Chondrocyte (in vitro differentiated cells): Measurements from ENCODE around the gene KCNQ1. TPM values are rescaled to one million over a fixed set of nuclear protein-coding genes. Genes with fewer than 3 reads are reported as not detected.

Source experiments
- DNase-seq: peaks from one replicate; pipeline ENCODE4 v3.0.0; 2021; ENCODE audit warnings: mixed read lengths, low spot score
- H3K27ac Mint-ChIP-seq: one replicate; pipeline ENCODE4 v1.8.0; 2021; ENCODE audit warnings: mild to moderate bottlenecking, moderate library complexity, mixed read lengths; ENCODE audit not compliant: unreplicated experiment
- H3K27me3 Mint-ChIP-seq: 2 replicates; pipeline ENCODE4 v1.8.0; 2021; ENCODE audit warnings: low read depth, mixed read lengths
- H3K36me3 Mint-ChIP-seq: 2 replicates; pipeline ENCODE4 v1.8.0; 2021; ENCODE audit warnings: low read depth, mixed read lengths
- H3K4me1 Mint-ChIP-seq: 2 replicates; pipeline ENCODE4 v1.8.0; 2021; ENCODE audit warnings: low read depth, mild to moderate bottlenecking, mixed read lengths
- H3K4me3 Mint-ChIP-seq: one replicate; pipeline ENCODE4 v1.8.0; 2021; ENCODE audit warnings: mild to moderate bottlenecking, moderate library complexity, mixed read lengths; ENCODE audit not compliant: unreplicated experiment
- H3K9me3 Mint-ChIP-seq: 2 replicates; pipeline ENCODE4 v1.8.0; 2021; ENCODE audit warnings: low read depth, mixed read lengths
- CTCF ChIP-seq: fragments of 200-600 bp; sonication (generic); IDR thresholded peaks from 2 replicates; pipeline ENCODE4 v1.5.0; 2021; ENCODE audit warnings: antibody characterized with exemption, mild to moderate bottlenecking, moderate library complexity
- total RNA-seq: library from RNA; stranded (reverse); gene quantifications from 3 replicates; pipeline ENCODE4 v1.2.1, GENCODE V29; 2021

KCNQ1 gene
- total RNA-seq, 1 donor from 2014 or later = not detected

- DNase-seq = peak; percentile 46
- Mint-ChIP-seq H3K4me3 (no peak overlapping the region), H3K27ac (no peak overlapping the region), H3K9me3 (peaks cover 2% of the 10 kb centered on the region), H3K27me3 (peaks cover 39% of the 10 kb centered on the region), H3K36me3 (no peaks in the 10 kb centered on the region), H3K4me1 (no peaks in the 10 kb centered on the region)
- no peak for TF ChIP-seq CTCF
Observed at GRCh38 chr11:2467695-2468055, 22.9 kb downstream of the KCNQ1 start.

GRCh38 chr11:2468363-2469235, 23.8 kb downstream of the KCNQ1 start:
- TF ChIP-seq CTCF = no peak
- Mint-ChIP-seq H3K27me3 (peaks cover 39% of the 10 kb centered on the region), H3K9me3 (peaks cover 2% of the 10 kb centered on the region), H3K4me1 (no peaks in the 10 kb centered on the region), H3K36me3 (no peaks in the 10 kb centered on the region), H3K27ac (no peak overlapping the region), H3K4me3 (no peak overlapping the region)
- peak; percentile 51 for DNase-seq

GRCh38 chr11:2470495-2470894, 25.7 kb downstream of the KCNQ1 start:
- no peak overlapping the region for H3K4me3 Mint-ChIP-seq
- TF ChIP-seq CTCF = no peak
- H3K4me1 Mint-ChIP-seq = no peaks in the 10 kb centered on the region
- no peak overlapping the region for H3K27ac Mint-ChIP-seq
- H3K9me3 Mint-ChIP-seq = peaks cover 2% of the 10 kb centered on the region
- no peaks in the 10 kb centered on the region for H3K36me3 Mint-ChIP-seq
- no peak for DNase-seq
- H3K27me3 Mint-ChIP-seq = peaks cover 48% of the 10 kb centered on the region

- no peak for DNase-seq
- TF ChIP-seq CTCF = no peak
- Mint-ChIP-seq H3K36me3 (no peaks in the 10 kb centered on the region), H3K9me3 (peaks cover 2% of the 10 kb centered on the region), H3K27me3 (peaks cover 51% of the 10 kb centered on the region), H3K4me3 (no peak overlapping the region), H3K27ac (no peak overlapping the region), H3K4me1 (no peaks in the 10 kb centered on the region)
Observed at GRCh38 chr11:2471048-2471803, 26.4 kb downstream of the KCNQ1 start.

GRCh38 chr11:2471804-2472096, 26.9 kb downstream of the KCNQ1 start:
- H3K27me3 Mint-ChIP-seq = peaks cover 49% of the 10 kb centered on the region
- H3K36me3 Mint-ChIP-seq = no peaks in the 10 kb centered on the region
- DNase-seq = no peak
- no peaks in the 10 kb centered on the region for H3K4me1 Mint-ChIP-seq
- TF ChIP-seq CTCF = no peak
- peaks cover 2% of the 10 kb centered on the region for H3K9me3 Mint-ChIP-seq
- no peak overlapping the region for H3K4me3 Mint-ChIP-seq
- no peak overlapping the region for H3K27ac Mint-ChIP-seq
